Inferior parietal cortex (tissue), 1 donor: ENCODE results near the gene PAQR5.
"Not testable (repeated sequence)": the region's sequence is repeated elsewhere in the genome, so short reads cannot be mapped to it uniquely, and the experiment has no call there.

Source experiments
- DNase-seq: peaks from one replicate; pipeline ENCODE4 v3.0.0-alpha.2; 2016; ENCODE audit errors: extremely low spot score

The PAQR5 gene

DNA sequence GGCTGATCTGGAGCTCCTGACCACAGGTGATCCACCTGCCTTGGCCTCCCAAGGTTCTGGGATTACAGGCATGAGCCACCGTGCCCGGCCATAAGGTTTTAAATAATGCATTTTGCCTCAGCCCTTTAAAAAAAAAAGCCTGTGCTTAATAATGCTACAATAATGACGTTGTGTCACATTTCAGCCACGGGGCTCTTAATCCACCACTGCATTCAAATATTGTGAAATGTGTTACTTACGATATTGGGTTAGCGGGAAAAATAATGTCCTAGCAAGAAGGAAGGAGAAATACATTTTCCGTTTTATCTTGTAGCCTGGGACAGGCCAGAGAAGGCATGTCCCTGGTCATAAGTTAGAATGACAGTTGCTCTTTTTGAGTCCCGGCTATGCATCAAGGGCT lies 17.6 kb downstream of the PAQR5 start:
- DNase-seq = no peak

DNA sequence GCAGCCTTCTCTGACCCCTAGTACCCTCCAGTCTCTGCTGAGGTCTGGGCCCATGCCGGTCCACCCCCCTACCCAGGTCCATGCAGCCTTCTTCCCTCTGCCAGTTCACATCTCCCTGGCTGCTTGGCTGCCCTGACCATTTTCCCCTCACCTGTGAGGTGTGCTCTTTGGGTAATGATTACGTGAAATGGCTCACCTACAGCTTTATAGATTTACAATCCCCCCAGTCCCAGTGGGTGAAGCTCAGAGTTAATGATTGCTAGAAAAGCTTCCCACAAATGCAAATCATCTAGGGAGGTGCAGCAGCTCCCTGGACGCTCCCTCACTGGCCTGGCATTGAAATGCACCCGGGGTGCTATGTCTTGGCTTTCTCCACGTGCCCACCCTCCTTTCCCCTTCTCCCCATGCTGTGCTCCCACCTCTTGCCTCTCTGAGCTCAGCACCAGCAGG lies 18.7 kb downstream of the PAQR5 start:
- DNase-seq = no peak

DNA sequence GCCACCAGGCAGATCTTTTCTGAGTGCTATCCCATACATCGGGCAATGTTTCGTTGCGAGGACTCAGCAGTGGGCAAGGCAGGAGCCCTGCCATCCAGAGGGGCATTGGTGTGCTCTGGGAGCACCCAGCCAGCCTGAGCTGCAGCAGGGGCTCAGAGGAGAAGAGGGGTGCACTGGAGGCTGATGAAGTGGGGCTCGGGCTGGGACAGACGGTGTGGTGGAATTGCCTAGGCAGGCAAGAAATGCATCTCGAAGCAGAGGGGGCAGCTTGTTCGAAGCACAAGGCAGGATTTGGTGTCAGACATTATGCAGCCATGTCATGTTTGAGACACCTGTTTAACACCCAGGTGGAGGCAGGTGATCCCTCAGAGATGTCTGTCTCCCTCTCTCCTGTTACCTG lies 19.3 kb downstream of the PAQR5 start:
- no peak for DNase-seq

DNA sequence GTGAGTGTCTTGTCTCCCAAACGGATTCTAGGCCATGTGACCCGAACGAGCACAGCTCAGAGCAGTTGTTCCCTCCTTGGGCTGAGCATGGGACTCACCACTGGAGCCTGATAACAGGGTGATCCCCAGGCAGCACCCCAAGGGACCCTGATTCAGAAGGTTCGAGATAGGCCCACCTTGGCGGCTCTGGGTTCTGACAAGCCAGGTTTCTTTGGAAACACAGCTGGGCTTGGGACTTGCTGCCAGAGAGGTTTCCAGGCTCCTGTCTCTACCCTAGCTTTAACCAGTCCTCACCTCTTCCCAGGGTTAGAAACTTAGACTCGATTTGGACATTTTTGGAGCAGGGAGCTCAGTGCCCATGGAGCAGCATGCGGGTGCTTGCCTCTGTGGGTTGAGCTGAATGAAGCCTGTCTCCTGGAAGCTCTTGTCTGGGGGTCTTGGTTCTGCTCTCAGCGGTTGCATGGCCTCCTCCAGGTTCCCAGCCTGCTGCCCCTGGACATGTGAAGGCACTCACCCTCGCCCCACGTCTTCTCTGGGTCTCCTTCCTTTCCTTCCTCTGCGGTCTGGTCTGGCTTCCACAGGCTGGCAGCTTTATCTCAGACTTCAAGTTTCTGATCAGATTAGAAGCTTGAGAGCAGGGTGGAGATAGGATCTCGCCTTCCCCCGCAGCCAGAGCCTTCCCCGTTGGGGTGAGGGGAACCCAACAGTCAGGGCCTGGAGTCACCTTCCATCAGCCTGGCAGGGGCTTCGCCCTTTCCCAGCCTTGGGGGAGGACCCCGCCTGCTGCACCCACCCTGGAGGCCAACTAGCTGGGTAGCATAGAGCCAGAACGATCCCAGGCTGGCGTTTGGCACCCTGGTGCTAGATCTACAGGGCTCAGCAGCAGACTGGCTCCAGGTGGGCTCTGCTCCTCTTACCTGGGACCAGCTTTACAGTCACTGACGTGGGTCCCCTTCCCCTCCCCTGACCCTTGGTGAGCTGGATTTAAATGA lies 21.0 kb downstream of the PAQR5 start:
- no peak for DNase-seq

DNA sequence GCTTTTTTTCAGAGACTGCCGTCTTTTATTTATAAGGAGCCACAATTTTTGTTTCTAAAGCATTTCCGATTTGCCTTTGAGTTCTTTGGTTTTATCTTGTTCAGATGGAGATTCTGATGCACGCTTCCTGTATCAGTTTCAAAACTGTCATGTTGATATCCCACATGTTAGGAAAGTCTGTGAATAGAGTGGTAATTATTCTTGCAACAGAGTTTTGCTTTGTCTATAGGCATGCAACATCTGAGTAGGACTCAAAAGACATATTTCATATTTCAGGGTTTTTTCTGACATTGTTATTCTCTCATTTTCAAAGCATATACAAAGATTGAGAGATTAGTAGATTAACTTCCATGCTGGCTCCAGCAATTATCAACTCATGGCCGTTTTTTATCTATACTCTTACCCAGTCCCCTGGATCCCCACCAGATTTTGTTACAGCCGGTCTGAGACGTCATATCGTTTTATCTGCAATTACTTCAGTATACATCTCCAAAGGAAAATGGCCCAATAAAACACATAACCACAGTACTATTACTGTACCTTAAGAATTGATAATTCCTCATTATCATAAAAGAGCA lies 22.4 kb downstream of the PAQR5 start:
- no peak for DNase-seq

DNA sequence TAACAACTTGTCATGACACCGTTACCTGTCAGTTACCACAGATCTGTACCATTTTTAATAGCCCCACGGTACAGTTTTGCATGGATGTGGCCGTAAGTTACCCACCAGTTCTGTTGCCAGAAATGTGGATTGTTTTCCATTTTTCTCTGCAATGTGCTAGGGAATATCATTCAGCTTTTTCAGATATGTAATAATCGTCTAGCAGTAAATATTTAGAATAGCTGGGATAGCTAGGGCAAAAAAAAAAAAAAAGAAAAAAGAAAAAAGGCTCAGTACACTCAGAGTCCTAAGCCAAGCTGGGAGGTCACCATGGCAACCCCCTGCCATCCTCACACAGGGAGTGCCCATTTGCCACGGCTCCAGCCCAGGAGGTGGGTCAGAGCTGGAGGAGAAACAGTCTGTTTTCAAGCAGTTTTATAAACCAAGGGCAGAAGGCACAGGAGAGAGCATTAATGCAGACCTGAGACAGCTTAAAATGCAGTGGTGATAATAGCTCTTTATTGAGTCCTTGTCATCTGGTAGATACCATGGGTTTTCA lies 25.2 kb downstream of the PAQR5 start:
- DNase-seq = no peak

DNA sequence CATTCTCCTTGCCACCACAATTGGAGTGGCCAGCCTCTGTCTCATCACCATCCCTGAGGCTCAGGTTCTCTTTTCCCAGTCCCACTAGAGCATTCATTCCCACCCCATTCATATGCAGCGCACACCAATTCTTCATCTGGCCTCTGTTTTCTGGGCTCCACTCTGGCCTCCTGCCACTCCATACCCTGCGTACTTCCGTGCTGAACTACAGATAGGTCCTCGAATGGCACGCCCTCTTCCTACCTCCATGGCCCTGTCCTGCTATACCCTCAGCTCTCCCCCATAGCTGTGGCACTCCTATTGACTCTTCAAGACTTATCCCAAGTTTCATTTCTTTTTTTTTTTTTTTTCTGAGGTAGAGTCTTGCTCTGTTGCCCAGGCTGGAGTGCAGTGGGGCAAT lies 25.9 kb downstream of the PAQR5 start:
- DNase-seq = no peak

DNA sequence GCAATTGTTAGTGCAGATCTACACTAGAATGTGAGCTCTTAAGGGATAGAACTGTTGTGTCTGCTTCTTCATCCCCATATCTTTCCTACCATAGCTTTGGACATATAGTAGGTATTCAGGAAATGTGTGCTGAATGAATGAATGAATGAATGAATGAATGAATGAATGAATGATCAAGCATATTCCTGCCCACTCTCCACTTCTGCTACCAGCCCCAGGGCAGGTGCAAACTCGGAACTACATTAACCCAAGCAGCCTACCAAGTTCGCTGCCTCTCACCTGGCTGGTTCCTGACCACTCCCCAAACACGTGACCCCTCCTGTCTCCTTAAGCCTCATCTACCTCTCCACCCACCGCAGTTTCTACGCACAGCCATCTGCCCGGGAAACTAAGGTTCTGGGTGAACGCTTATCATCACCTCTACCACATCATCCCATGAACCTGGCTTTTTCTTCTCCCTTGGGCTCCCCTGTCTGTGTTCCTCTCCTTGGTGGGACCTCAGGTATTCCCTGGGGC lies 26.8 kb downstream of the PAQR5 start:
- no peak for DNase-seq

DNA sequence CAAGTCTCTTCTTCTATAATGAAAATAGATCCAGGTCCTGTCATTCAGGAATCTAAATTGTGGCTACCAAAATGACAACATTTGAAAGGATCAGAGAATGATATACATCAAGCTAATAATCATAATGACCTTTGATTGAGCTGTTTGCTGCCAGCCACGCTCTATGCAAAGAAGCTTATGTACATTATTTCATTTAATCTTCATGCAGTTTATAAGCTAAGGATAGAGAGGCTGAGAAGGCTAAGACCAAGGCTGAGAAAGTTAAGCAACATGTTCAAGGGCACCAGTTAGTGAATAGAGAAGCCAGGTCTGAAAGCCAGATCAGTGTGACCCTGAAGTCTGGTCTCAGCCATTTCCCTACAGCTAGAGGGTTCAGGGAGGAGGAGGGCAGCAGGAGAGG lies 29.4 kb downstream of the PAQR5 start:
- no peak for DNase-seq

DNA sequence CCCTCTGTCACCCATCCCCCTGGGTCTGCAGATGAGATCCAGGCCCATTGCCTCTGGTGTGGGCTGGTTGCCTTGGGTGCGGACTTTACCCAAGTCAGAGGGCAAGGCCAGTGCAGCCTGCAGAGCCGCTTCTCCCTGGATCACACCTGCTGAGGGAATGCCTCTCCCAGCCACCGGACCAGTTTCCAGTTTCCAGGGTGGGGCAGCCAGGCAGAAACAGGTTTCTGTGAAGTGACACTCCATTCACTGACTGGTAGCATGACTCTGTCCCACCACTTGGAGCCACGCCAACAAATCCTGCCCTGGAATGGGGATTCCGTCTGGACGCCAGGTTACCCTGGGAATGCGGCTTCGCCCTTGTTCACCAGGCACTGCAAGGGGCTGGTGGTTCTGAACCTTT lies 30.0 kb downstream of the PAQR5 start:
- DNase-seq = no peak

DNA sequence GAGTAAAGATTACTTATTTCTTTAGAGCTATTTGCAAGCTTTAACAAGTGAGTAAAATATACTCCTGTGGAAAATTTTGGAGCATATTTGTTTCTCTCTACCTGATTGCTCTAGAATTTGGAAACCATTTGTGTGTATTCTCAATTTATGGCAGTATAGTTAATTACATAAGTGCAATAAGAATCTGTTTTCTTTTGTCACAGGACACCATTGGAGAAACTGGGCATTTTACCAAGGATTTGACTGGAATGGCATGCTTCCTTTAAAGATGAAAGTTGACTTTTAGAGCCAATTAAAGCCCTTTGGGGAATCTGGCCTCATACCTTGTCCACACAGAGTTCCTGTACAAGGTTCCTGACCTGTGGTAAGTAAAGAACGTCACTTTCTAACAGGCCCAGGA lies 38.4 kb downstream of the PAQR5 start:
- no peak for DNase-seq

DNA sequence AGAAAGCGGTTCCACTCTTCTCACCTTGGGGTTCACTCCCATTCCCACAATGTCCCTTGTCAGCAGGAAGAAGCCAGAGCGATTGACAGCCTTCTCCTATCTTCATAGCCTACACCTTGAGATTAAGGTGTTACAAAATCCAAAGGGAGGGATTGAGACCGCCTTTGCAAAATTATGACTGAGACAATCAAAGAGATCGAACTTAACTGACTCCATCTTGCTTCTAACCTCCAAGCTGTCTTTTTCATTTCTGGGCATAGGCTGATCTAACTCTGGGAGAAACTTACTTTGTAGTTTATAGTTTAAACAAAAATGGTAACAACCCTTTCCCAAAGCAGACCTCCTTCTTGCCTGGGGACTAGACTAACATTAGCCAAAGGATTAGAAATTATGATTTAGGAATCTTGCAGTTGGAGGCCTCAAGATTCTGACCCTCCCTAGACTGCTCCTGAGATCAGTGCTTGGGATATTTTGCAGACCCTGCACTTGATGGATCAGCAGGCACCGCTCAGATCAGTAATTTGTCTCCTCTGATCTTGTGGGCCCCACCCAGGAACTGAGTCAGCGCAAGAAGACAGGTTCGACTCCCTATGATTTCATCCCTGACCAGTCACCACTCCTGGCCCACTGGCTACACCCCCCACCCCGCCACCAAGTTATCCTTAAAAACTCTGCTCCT lies 40.0 kb downstream of the PAQR5 start:
- DNase-seq = no peak

DNA sequence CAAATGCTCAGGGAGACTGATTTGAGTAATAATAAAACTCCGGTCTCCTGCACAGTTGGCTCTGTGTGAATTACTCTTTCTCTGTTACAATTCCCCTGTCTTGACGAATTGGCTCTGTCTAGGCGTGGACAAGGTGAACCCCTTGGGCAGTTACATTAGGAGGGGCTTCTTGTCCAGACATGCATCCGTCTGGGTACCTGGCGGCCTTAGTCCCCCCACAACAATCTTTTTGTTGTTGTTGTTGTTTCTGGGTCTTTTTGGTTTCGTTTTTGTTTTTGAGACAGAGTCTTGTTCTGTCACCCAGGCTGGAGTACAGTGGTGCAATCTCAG lies 40.5 kb downstream of the PAQR5 start:
- not testable (repeated sequence) for DNase-seq

DNA sequence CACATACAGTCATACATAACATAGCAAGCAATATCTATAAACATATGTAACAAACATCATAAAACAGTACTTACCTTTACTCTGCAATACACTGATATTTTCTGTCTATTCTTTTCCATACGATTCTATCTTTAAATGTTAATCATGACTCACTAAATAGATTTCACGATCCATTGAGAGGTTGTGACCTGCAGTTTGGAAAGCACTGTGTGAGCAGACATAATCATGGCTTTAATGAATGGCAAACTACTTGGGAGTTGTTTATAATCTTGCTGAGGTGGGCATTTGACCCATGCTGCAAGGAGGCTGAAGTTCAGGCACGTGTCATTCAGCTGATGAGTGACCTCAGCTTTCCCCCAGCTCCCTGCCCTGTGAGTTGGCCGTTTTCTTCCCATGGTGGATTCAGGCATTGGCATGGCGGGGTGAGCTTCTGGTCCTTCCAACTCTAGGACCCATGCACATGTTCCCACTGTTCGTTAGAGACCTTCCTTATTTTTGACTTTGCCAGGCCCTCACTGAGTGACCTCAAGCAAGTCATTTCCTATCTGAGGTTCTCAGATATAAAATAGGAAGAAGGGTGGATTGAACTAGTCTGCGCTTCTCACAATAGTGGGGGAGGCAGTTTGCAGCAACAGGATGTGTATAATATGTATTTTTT lies 41.7 kb downstream of the PAQR5 start:
- DNase-seq = no peak

DNA sequence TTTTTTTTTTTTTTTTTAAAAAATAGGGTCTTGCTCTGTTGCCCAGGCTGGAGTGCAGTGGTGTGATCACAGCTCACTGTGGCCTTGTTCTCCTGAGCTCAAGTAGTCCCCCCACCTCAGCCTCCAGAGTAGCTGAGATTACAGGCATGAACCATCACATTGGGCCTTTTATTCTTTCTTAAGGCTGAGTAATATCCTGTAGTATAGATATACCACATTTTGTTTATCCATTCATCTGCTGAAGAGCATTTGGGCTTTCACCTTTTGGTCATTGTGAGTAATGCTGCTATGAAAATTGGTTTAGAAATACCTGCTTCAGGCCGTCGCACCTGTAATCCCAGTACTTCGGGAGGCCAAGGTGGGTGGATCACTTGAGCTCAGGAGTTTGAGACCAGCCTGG lies 42.6 kb downstream of the PAQR5 start:
- no peak for DNase-seq

DNA sequence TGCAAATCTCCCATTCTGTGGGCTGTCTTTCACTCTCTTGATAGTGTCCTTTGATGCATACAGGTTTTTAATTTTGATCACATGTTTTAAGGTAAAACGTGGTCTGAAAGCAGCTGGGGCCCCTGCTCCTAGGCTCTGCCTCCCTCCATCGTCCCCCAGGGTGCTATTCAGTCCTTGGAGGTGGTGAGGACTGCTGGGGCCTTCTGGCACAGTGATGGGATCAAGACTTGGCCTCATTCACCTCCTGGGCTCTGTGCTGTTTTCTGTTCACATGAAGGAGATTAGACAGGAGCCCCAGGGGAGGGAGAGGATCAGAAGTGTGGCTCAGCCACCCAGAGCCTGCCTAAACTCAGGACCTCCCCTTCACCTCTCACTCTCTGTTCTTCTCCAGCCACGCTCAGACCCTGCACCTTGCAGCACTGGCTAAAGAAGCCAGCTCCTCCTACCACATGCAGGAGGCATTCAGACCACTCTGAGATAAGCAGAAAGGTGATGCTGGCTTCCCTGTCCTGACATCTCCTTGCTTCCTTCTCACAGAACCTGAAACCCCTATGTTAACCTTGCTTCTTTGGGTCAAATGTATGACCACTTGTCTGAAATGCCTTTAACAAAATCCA lies 43.9 kb downstream of the PAQR5 start:
- DNase-seq = no peak

DNA sequence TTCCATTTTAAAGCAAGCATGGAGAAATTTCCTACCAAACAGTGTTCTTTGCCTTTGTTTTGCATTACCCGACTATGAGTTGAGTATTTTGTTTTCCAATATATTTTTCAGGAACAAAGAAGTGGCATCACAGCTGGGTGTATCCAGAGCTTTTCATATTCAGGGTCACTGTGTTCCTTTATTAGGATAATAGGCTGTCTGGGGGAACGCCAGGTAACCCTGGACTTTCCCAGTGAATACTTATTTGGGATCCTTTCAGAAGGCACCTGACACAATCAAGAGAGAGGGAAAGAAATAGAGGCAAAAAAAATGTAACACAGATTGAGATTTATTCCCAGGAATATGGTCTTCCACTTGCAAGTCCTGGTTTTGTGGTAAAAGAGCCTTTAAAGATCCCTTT lies 44.4 kb downstream of the PAQR5 start:
- DNase-seq = no peak

DNA sequence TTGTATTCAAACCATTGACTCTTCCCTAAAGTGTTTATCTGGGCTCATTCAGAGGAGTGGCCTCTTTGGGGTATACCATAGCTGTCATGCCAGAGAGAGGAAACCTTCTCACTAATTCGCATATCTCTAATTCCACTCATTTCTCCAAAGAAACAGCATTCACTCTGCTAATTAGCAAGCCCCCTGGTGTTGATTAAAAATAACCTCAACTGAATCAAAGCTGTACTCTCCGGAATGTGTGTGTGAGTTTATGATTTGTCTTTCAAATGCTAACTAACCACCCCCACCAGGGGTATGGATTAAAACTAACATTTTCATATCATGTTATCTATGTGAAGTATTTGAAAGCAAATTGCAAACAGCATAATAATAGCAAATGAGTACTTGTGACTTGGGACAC lies 45.5 kb downstream of the PAQR5 start:
- no peak for DNase-seq

DNA sequence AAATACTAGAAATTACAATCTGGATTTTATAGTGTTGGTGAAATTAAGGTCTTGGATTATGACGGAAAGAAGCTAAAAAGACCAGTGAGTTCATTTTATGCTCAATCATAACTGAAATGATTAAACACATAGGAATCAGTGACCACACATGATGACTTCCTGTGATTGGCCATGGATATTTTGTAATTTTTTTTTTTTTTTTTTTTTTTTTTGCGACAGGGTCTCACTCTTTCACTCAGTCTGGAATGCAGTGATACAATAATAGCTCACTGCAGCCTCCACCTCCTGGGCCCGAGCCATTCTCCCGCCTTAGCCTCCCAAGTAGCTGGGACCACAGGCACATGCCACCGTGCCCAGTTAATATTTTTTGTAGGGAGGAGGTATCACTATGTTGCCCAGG lies 47.4 kb downstream of the PAQR5 start:
- DNase-seq = no peak

DNA sequence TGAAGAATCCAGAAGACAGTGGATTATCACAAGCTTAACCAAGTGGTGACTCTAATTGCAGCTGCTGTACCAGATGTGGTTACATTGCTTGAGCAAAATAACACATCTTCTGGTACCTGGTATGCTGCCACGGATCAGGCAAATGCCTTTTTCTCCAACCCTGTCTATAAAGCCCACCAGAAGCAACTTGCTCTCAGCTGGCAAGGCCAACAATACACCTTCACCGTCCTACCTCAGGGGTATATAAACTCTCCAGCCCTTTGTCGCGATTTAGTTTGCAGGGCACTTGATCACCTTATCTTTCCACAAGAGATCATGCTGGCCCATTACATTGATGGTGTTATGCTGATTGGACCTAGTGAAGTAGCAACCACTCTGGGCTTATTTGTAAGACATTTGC lies 52.6 kb downstream of the PAQR5 start:
- DNase-seq = no peak

DNA sequence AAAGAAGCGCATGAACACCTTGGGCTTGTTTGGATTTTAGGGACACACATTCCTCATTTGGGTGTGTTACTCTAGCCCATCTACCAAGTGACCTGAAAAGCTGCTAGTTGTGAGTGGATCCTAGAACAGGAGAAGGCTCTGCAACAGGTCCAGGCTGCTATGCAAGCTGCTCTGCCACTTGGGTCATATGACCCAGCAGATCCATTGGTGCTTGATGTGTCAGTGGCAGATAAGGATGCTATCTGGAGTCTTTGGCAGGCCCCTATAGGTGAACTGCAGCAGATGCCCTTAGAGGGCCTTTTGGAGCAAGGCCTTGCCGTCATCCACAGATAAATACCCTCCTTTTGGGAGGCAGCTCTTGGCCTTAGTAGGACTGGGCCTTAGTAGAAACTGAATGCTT lies 53.2 kb downstream of the PAQR5 start:
- DNase-seq = no peak
